Activated naive CD8-positive, alpha-beta T cell treated with anti-CD3 and anti-CD28 coated beads, Interleukin-2, amount 50 U/mL, for 24 hours (primary cell): ENCODE data around the gene TGM3.

Experiments
- ATAC-seq: fragments of 150-1000 bp; cut with Tn5 transposase; one replicate; pipeline ENCODE4 v1.10.0; 2021
- DNase-seq: peaks from one replicate; pipeline ENCODE4 v3.0.0; 2021
- H3K27ac Mint-ChIP-seq: one replicate; pipeline ENCODE4 v1.8.0; 2021; ENCODE audit warnings: mild to moderate bottlenecking, mixed read lengths
- H3K27me3 Mint-ChIP-seq: one replicate; pipeline ENCODE4 v1.8.0; 2021; ENCODE audit warnings: mixed read lengths
- H3K36me3 Mint-ChIP-seq: one replicate; pipeline ENCODE4 v1.8.0; 2021; ENCODE audit warnings: low read depth, mixed read lengths
- H3K4me1 Mint-ChIP-seq: one replicate; pipeline ENCODE4 v1.8.0; 2021; ENCODE audit warnings: mixed read lengths
- H3K4me3 Mint-ChIP-seq: one replicate; pipeline ENCODE4 v1.8.0; 2021; ENCODE audit warnings: mild to moderate bottlenecking, moderate library complexity, mixed read lengths
- H3K9me3 Mint-ChIP-seq: one replicate; pipeline ENCODE4 v1.8.0; 2021; ENCODE audit warnings: mixed read lengths

Gene TGM3

DNA sequence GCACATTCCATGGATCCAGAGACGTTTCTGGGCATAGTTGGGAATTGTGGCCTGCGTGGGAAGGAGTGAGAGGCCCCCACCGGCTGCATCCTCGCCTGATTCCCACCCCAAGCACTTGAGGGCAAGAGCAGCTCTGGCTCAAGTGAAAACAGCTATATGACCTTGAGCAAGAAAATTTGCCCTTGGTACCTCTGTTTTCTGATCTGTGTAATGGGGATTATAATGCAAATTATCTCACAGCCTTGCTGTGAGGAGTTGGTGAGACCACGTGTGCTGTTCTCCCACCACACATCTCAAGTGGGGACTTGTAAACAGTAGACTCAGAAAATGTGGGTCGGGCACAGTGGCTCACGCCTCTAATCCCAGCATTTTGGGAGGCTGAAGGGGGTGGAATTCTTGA lies 85.5 kb downstream of the TGM3 start:
- H3K27ac Mint-ChIP-seq, result no peak overlapping the region
- H3K9me3 Mint-ChIP-seq, result no peaks in the 10 kb centered on the region
- H3K27me3 Mint-ChIP-seq, result peaks cover 6% of the 10 kb centered on the region
- H3K4me3 Mint-ChIP-seq, result no peak overlapping the region
- DNase-seq, result no peak
- H3K4me1 Mint-ChIP-seq, result peaks cover 18% of the 10 kb centered on the region
- no peak for ATAC-seq
- no peaks in the 10 kb centered on the region for H3K36me3 Mint-ChIP-seq

DNA sequence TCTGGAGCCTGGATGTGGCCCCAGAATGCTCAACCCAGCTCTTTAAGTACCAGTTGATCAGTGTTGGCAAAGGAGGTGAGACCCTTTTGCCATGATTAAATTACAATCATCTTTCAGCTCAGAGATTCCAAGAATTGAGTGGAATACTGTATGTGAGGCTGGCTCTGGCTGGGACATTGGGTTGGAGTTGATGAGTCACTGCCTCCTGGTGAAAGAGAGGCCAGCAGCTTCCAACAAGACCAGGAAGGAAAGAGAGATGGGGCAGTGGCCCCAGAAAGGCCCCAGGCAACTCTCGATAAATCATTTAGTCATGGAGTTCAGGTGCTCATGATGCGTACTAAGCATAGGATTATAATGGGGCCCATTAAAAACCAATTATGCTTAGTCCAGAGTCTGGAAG lies 87.0 kb downstream of the TGM3 start:
- H3K27ac Mint-ChIP-seq, result no peak overlapping the region
- no peak overlapping the region for H3K4me3 Mint-ChIP-seq
- ATAC-seq (no peak), DNase-seq (no peak)
- peaks cover 5% of the 10 kb centered on the region for H3K9me3 Mint-ChIP-seq
- H3K27me3 Mint-ChIP-seq, result peaks cover 3% of the 10 kb centered on the region
- H3K4me1 Mint-ChIP-seq, result peaks cover 22% of the 10 kb centered on the region
- H3K36me3 Mint-ChIP-seq, result peaks cover 2% of the 10 kb centered on the region

GRCh38 chr20:2385026-2385425 lies 89.2 kb downstream of the TGM3 start:
- no peak overlapping the region for H3K27ac Mint-ChIP-seq
- peaks cover 5% of the 10 kb centered on the region for H3K4me1 Mint-ChIP-seq
- no peak overlapping the region for H3K4me3 Mint-ChIP-seq
- ATAC-seq, result no peak
- DNase-seq, result no peak
- H3K9me3 Mint-ChIP-seq, result peaks cover 12% of the 10 kb centered on the region
- H3K27me3 Mint-ChIP-seq, result peaks cover 3% of the 10 kb centered on the region
- peaks cover 2% of the 10 kb centered on the region for H3K36me3 Mint-ChIP-seq

GRCh38 chr20:2385496-2385895 lies 89.7 kb downstream of the TGM3 start:
- DNase-seq (no peak), ATAC-seq (no peak)
- Mint-ChIP-seq H3K4me3 (no peak overlapping the region), H3K36me3 (peaks cover 2% of the 10 kb centered on the region), H3K9me3 (peaks cover 12% of the 10 kb centered on the region), H3K27me3 (peaks cover 3% of the 10 kb centered on the region), H3K4me1 (peaks cover 4% of the 10 kb centered on the region), H3K27ac (no peak overlapping the region)

DNA sequence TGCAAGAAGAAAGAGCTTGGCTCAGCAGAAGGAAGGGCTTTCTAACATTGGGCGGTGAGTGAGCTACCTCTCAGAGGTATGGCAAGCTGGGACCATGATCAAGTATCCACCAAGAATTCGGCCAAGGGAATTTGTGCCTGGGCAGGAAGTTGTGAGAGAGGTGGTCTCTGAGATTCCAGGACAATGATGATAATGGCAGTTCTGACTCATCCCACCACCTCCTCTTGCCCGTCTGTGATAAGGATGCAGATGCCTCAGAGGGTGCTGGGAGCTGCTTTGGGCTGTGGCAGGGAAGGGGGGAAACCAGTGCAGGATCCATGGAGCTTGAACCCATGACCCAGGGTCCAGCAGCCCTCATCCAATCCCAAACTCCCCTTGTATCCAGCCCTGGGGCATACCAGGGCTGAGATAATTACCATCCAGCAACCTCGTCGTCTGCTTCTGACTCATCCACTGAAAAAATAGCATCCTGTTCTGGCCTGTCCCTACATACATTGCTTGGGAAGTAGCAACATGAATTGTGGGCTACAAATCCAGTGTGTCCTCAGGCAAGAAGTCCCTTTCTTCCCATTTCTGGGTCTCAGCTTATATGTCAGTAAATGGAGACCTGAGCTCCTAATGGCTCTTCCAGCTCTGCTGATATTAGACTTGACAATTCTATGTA lies 90.8 kb downstream of the TGM3 start:
- Mint-ChIP-seq H3K9me3 (peaks cover 12% of the 10 kb centered on the region), H3K4me3 (no peak overlapping the region), H3K27me3 (peaks cover 7% of the 10 kb centered on the region), H3K36me3 (peaks cover 2% of the 10 kb centered on the region), H3K4me1 (peaks cover 6% of the 10 kb centered on the region), H3K27ac (no peak overlapping the region)
- ATAC-seq (no peak), DNase-seq (no peak)

- DNase-seq (peak; percentile 66), ATAC-seq (peak; percentile 67)
- Mint-ChIP-seq H3K4me3 (no peak overlapping the region), H3K36me3 (peaks cover 2% of the 10 kb centered on the region), H3K27me3 (peaks cover 7% of the 10 kb centered on the region), H3K4me1 (peaks cover 6% of the 10 kb centered on the region), H3K27ac (no peak overlapping the region), H3K9me3 (peaks cover 12% of the 10 kb centered on the region)
These were observed 91.4 kb downstream of the TGM3 start for GRCh38 chr20:2387180-2387577.

- Mint-ChIP-seq H3K9me3 (peaks cover 12% of the 10 kb centered on the region), H3K27ac (no peak overlapping the region), H3K4me3 (no peak overlapping the region), H3K27me3 (peaks cover 6% of the 10 kb centered on the region), H3K36me3 (peaks cover 2% of the 10 kb centered on the region), H3K4me1 (peaks cover 6% of the 10 kb centered on the region)
- no peak for DNase-seq
- ATAC-seq, result peak; percentile 41
These were observed 91.8 kb downstream of the TGM3 start for GRCh38 chr20:2387580-2387979.
